Measurements from ENCODE around the gene SCFD1.
"Not testable (repeated sequence)": the region's sequence is repeated elsewhere in the genome, so short reads cannot be mapped to it uniquely, and the experiment has no call there.

The SCFD1 gene

DNA sequence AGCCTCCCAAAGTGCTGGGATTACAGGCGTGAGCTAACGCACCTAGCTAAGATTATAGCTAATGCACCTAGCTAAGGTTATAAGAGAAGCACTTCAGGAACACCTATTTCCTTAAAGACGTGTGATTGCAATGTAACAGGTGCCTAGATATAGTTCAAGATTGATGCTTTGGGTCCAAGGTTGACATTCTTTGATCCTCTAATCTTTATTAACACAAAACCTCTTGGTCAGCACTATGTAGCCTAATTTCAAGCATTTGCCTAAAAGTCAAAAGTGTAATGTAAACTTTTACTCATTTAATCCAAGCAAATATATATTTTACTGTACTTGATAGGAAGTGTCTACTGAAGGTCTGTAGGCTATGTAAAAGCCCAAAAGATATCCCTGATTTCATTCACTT, 36.5 kb downstream of the SCFD1 start:
- in situ Hi-C loops (cut with MboI; ENCODE audit: low sequenced_read_pairs), result no loop called here

DNA sequence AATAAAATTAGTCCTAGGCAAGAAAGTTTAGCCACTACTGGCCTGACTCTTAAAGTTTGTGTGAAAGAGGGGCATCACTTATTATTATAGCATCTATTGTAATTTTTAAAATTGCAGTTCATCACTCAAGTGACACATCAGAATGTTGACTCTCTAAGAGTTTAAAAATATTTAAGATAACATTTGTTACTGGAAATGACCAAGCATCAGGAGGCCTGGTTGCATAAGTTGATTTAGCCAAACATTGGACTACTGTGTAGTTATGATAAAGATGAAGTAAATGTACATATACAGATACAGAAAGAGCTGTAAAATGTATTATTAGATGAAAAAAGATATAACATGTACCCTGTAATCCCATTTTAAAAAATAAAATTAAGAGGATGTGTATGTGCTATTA, 47.5 kb downstream of the SCFD1 start:
- in situ Hi-C loops (cut with MboI; ENCODE audit: low sequenced_read_pairs), result no loop called here

DNA sequence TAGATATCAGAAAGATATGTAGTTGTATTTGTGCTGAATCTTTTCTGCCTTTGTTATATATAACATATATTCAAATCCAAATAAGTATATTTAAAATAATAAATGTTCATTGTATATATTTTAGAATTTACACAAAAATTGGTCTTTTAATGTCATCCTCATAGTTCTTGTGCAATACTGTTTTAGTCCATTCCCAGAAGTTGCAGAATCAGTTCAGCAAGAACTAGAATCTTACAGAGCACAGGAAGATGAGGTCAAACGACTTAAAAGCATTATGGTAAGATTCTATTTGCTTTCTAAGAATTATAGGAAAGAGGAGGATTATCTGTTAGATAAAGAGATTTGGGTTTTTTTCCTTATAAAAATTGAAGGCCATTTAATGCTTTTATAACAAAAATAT, 51.0 kb downstream of the SCFD1 start:
- in situ Hi-C loops (cut with MboI; ENCODE audit: low sequenced_read_pairs), result no loop called here

DNA sequence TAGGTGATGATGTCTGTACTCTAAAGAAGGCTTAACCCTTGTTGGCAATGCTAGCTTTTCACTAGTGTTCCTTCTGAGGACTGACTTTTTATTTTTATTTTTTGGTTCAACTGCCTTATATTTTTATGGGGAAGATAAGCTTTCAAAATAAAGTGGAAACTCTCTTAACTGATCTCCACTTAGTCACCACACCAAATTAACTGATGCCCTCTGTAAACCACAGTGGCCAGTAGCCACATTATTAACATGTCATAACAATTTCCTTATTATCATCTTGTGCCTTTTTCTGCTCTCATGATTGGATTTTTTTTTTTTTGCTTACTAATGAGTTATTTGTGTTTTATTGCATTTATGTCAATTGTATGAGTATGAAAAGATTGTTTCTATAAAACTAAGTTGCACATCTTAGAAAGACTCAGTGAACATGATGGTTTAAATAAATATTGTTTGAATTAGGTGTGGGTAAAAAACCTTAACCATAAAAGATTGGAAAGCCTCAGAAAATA, 56.9 kb downstream of the SCFD1 start:
- in situ Hi-C loops (cut with MboI; ENCODE audit: low sequenced_read_pairs), result no loop called here

DNA sequence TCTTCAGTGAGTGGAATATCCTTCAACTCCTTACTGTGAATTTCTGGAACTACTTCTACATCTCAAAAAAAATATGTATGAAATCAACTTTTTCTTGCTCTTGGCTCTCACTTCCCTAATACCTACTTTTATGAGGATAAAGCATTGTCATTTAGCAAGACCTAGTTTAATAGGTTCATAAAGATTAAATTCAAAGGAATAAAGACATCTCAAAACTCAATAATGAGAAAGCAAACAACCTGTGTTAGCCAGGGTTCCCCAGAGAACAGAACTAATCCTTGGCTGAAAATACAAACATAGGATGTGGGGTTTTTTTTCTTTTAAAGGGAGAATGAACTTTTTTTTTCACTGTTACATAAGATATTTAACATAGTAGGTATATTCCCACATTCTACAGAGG, 57.9 kb downstream of the SCFD1 start:
- in situ Hi-C loops (cut with MboI; ENCODE audit: low sequenced_read_pairs), result no loop called here

DNA sequence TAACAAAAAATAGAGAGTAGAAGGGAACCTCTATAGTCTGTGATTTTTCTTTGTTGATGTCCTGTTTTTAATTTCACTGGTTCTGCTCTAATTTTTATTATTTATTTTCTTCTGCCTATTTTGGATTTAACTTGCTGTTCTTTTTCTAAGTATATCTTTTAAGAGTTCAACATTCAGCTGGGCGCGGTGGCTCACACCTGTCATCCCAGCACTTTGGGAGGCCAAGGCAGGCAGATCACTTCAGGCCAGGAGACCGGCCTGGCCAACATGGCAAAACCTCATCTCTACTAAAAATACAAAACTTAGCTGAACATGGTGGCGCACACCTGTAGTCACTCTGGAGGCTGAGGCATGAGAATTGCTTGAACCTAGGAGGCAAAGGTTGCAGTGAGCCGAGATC, 58.7 kb downstream of the SCFD1 start:
- in situ Hi-C loops (cut with MboI; ENCODE audit: low sequenced_read_pairs), result not testable (repeated sequence)

DNA sequence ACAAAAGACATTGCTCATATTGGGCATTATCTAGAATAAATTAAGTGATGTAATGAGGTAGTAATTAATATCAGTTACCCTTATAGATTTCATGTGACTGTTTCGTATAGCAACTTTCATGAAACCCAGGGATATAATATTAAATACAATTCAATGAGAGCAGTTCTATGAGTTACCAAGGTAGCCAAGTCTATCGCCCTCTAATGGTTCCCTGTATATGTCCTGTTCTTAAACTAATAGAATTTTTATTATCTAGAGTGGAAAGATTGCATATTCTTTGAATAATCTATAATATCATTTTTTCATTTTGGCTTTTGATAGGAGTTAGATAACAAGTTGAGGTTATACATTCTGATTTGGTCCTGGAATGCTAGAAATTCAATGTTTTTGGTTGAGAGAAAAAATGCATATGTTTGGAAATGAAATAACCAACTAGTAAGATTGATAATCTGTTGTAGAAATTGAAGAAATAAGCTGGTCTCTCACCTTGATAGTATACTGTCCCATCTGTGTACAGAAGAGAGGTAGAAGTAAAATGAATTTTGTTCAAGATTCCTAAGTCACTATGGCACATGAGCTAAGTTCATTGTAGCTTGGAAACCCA, 59.7 kb downstream of the SCFD1 start:
- in situ Hi-C loops (cut with MboI; ENCODE audit: low sequenced_read_pairs), result no loop called here

DNA sequence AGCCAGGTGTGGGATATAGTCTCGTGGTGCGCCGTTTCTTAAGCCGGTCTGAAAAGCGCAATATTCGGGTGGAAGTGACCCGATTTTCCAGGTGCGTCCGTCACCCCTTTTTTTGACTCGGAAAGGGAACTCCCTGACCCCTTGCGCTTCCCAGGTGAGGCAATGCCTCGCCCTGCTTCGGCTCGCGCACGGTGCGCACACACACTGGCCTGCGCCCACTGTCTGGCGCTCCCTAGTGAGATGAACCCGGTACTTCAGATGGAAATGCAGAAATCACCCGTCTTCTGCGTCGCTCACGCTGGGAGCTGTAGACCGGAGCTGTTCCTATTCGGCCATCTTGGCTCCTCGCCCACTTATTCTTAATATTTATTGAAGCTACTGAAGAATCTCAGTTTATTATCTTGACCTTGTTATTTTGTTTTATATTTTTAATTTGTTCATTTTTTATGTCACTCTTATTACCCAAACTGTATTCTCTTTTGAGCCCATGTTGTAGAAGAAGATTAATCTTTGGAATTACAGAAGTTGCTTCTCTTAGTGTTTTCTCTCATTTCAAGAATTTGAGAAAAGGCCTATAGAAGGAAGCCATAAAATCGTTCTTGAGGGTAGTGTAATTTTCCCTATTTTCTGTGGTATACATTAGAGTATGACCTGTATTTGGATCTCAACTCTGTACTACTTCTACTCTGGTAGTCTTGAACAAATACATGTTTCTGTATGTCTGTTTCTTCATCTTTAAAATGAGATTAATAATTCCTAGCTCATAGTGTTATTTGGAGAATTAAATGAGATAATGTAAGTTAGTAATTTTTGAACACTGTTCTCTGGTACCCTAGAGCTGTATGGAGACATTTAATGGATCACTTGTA, 68.6 kb downstream of the SCFD1 start:
- in situ Hi-C loops (cut with MboI; ENCODE audit: low sequenced_read_pairs), result not testable (repeated sequence)

DNA sequence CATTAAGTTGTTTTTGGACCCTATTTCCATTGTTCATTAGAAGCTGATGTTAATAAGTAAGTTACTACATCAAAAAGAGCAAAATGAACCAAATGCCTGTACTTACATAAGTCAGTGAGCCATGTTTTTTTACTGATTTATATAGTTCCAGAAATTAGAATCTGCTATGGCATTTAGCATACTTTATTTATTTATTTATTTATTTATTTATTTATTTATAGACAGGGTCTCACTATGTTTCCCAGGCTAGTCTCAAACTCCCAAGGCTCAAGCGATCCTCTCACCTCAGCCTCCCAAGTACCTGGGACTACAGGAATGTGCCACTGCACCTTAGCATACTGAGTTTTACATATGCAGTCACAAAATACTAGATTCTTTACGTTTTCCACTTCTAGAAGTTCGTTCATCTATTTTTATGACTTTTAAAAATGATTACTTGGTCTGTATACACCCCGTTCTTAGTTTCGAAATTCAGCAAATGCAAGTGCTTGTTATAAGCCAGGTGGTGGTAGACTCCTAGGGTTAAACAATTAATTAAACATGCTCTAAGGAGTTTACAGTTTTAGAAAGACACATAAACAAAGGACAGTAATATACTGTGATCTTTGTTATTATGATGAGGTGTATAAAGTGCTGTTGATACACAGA, 69.8 kb downstream of the SCFD1 start:
- in situ Hi-C loops (cut with MboI; ENCODE audit: low sequenced_read_pairs), result no loop called here

DNA sequence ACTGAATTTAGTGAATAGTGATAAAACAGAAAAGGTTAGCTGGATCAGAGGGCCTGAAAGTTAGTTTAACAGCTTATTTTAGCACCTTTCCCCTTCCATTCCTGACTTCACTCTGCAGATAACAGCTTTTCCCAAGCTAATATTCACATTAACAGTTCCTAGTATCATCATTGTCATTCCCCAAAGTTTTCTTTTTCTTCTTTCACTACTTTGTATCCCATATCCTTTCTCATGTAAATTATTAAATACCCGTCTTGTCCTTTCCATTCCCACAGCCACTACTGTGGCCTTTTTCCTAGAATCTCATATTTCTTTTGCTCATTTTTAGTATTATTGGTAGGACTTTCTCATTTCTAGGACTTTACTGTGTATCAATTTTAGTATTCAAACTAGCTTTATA, 70.5 kb downstream of the SCFD1 start:
- in situ Hi-C loops (cut with MboI; ENCODE audit: low sequenced_read_pairs), result no loop called here

DNA sequence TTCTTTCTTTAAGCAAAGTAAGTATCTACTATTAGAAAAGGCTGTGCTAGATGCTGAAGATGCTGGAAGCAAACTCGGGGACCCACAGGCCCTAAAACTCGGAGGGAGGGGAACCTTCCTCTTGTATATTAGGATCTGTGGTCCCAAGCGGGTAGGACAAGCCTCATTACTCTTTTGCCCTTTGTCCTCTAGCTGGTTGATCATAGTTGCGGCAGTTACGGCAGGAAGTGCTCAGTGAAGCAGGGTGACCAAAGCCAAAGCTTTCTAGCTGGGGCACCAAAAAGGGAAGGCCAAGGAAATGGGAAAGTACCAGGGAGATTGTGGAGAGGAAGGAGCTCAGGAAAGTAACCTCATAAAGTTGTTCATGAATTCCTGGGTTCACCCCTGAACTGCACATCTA, 76.3 kb downstream of the SCFD1 start:
- in situ Hi-C loops (cut with MboI; ENCODE audit: low sequenced_read_pairs), result no loop called here

DNA sequence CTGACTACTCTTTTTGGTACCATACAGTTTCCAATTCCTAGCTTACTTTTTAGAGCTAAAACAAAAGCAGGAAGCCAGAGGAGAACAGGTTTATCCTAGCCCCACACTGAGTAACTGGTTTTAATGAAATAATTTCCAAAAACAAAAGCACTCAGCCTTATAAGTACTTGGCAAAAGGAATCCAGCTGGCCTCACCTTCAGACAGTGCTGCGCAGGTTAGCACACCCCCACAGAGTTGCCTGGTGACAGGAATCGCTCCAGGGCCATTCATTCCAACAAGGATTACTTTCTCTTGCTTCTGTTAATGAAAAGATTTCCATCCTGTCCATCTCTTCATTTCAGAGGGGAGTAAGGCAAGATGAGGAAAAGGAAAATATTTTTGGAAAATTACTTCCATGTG, 84.6 kb downstream of the SCFD1 start:
- in situ Hi-C loops (cut with MboI; ENCODE audit: low sequenced_read_pairs), result no loop called here

DNA sequence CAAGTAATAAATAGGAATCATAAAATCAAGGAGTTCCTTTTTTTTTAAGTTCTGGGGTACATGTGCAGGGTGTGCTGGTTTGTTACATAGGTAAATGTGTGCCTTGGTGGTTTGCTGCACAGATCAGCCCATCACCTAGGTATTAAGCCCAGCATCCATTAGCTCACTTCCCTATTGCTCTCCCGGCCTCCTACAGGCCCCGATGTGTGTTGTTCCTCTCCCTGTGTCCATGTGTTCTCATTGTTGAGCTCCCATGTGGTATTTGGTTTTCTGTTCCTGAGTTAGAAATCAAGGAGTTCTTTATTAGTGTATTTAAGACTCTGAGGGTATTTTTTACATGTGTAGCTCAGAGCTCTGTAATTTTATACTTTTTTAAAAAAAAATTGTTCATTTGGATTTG, 86.0 kb downstream of the SCFD1 start:
- in situ Hi-C loops (cut with MboI; ENCODE audit: low sequenced_read_pairs), result no loop called here

DNA sequence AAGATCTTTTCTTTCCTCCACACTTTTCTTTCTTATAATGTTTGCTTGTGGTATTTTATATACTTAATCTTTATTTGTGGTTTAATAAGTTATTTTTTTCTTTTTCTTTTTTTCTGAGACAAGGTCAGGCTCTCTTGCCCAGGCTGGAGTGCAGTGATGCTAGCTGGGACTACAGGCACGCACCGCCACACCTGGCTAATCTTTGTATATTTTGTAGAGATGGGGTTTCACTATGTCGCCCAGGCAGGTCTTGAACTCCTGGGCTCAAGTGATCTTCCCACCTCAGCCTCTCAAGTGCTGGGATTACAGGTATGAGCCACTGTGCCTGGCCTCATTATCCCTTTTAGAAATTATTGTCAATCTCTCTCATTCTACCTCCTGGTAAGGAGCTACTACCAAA, 87.1 kb downstream of the SCFD1 start:
- in situ Hi-C loops (cut with MboI; ENCODE audit: low sequenced_read_pairs), result no loop called here

DNA sequence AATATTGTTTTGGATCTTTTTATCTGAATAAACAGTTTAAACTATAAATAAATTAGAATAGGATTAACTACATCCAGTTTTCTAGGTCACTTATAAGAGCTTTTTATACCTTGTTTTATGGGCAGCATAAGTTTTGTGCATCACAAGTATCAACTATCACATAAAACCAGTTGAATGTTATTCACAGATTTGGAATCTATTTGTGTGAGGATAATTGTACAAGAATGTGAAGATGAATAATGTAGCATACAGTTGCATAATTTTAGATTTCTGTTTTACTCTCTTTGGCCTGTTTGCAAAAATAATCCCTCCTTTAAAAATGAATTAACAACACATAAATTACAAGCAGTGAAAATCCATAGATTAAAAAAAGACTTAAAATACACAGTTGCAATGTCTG, 88.8 kb downstream of the SCFD1 start:
- in situ Hi-C loops (cut with MboI; ENCODE audit: low sequenced_read_pairs), result no loop called here

DNA sequence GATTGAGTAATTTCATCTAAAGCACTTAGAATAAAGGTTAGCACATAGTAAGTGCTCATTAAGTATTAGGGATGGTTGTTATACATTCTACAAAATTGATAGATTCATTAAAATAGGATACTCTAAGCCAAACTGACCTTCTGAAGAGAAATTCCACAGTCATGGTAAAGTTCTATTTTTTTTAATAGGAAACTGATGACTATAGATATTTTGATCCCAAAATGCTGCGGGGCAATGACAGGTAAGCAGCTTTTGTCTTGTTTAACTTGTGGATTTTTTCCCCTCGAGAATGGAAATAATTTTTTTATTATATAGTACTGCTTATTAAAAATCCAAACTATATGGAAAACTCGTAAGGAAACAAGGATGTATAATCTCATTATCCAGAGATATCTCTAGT, 97.0 kb downstream of the SCFD1 start:
- in situ Hi-C loops (cut with MboI; ENCODE audit: low sequenced_read_pairs), result no loop called here

DNA sequence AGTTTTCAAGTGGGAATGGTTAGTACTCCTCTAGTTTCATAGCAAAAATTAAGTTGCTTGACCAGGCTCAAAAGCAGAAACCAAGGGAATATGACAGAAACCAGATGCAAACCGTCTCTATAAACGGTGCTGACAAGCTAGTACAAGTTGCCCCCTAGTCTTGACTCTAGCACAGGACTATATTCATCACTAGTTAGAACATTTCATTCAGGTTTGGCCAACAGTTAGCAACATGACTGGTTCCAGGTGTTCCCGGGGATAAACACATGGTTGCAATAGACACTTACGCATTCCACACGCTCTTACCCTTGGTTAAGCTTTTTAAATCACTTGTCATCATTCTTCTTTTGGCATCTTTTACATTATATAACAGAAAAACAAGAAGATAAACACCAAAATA, 103.6 kb downstream of the SCFD1 start:
- in situ Hi-C loops (cut with MboI; ENCODE audit: low sequenced_read_pairs), result no loop called here

DNA sequence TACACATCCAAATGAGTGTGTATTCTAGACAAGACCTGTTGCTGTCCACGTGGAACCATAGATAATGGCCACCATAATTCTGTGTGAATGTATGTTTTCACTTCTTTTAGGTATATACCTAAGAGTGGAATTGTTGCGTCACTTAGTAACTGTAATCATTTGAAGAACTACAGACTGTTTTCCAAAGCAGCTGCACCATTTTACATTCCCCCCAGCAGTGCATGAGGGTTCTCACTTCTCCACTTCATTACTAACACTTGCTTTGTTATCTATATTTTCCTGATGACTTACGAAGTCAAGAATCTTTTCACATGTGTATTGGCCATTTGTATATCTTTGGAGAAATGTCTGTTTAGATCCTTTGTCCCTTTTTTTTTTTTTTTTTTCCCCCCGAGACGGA, 106.4 kb downstream of the SCFD1 start:
- in situ Hi-C loops (cut with MboI; ENCODE audit: low sequenced_read_pairs), result no loop called here

DNA sequence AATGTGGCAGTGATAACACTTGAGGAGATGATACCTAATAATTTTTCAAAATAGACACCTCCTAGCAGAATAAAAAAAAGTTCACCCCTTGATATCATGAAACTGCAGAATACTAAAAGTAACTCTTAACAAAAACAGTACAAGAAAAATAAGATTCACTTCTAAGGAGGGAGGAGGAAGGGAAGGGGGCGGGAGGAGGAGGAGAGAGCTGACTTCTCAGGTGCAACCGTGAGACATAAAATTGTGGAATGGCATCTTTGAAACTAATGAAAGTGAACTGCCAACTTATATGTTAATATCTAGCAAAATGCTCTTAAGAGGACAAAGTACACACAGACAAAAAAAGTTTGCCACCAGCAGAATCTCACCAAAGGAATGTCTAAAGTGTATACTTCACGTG, 115.8 kb downstream of the SCFD1 start:
- in situ Hi-C loops (cut with MboI; ENCODE audit: low sequenced_read_pairs), result no loop called here

DNA sequence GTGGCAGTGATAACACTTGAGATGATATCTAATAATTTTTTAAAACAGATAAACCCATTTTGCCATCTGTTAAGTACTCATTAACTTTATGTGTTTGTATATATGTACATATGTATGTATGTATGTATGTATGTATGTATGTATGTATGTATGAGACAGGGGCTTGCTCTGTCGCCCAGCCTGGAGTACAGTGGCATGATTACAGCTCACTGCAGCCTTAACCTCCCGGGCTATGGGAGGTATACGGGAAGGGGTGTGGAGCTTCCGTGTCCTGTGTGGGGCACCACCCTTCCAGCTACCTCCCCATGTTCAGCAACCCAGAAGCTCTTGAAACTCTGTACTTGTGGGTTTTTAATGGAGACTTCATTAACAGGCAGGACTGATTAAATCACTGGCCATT, 116.9 kb downstream of the SCFD1 start:
- in situ Hi-C loops (cut with MboI; ENCODE audit: low sequenced_read_pairs), result no loop called here

DNA sequence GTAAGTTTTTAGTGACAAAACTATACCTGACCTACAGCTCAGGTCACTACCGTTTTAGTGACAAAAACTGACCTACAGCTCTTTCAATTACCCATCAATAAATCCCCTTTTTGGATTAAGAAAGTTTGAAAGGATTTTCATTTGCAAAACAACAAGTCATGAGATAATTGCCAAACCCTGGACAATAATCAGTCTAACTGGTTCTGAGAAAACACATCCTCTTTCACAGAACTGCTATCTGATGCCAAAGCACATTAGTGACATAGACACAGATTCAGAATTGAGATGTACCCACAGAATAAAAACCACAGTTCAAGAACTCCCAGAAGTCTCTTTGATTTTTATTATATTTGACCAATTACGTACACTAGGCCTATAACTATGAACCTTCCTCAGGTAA, 126.2 kb downstream of the SCFD1 start:
- in situ Hi-C loops (cut with MboI; ENCODE audit: low sequenced_read_pairs), result no loop called here
